ENCODE results near the gene YWHAE. TPM values are rescaled to one million over a fixed set of nuclear protein-coding genes. Genes with fewer than 3 reads are reported as not detected.
"Not testable (repeated sequence)": the region's sequence is repeated elsewhere in the genome, so short reads cannot be mapped to it uniquely, and the experiment has no call there.

The YWHAE gene
- total RNA-seq, 1 donor from 2014 or later, result 493 TPM

DNA sequence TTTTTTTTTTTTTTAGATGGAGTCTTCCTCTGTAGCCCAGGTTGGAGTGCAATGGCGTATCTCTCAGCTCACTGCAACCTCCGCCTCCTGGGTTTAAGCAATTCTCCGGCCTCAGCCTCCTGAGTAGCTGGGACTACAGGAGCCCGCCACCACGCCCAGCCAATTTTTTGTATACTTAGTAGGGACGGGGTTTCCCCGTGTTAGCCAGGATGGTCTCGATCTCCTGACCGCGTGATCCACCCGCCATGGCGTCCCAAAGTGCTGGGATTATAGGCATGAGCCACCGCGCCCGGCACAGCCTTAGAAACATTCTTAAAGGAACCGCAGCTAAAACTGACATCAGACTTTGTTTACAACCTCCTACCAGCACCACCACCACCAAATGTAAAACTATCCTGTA, 47.5 kb downstream of the YWHAE start:
- Mint-ChIP-seq H3K36me3 (ENCODE audit: low read depth) (peaks cover 63% of the 10 kb centered on the region), H3K4me1 (peaks cover 12% of the 10 kb centered on the region)
- intact Hi-C loops (cut with micrococcal nuclease); H3K27me3 Mint-ChIP-seq; H3K9me3 Mint-ChIP-seq; H3K27ac Mint-ChIP-seq; DNase-seq; H3K4me3 Mint-ChIP-seq: not testable (repeated sequence)

GRCh38 chr17:1351971-1352370, 48.1 kb downstream of the YWHAE start:
- H3K36me3 Mint-ChIP-seq (ENCODE audit: low read depth), result peaks cover 64% of the 10 kb centered on the region
- no peak for DNase-seq
- H3K4me3 Mint-ChIP-seq, result no peak overlapping the region
- intact Hi-C loops (cut with micrococcal nuclease), result no loop called here
- no peak overlapping the region for H3K27ac Mint-ChIP-seq
- H3K4me1 Mint-ChIP-seq, result peaks cover 12% of the 10 kb centered on the region
- H3K27me3 Mint-ChIP-seq, result no peaks in the 10 kb centered on the region
- no peaks in the 10 kb centered on the region for H3K9me3 Mint-ChIP-seq

GRCh38 chr17:1351275-1351674, 48.7 kb downstream of the YWHAE start:
- Mint-ChIP-seq H3K9me3 (no peaks in the 10 kb centered on the region), H3K4me1 (peaks cover 12% of the 10 kb centered on the region), H3K4me3 (no peak overlapping the region), H3K27ac (no peak overlapping the region), H3K36me3 (ENCODE audit: low read depth) (peaks cover 60% of the 10 kb centered on the region), H3K27me3 (no peaks in the 10 kb centered on the region)
- no peak for DNase-seq
- intact Hi-C loops (cut with micrococcal nuclease), result no loop called here

GRCh38 chr17:1347589-1348323, 52.3 kb downstream of the YWHAE start:
- intact Hi-C loops (cut with micrococcal nuclease), result no loop called here
- Mint-ChIP-seq H3K27ac (peak overlapping the region; percentile 42), H3K9me3 (no peaks in the 10 kb centered on the region), H3K4me3 (no peak overlapping the region), H3K27me3 (no peaks in the 10 kb centered on the region), H3K36me3 (ENCODE audit: low read depth) (peaks cover 62% of the 10 kb centered on the region), H3K4me1 (peaks cover 9% of the 10 kb centered on the region)
- DNase-seq, result no peak

- no peaks in the 10 kb centered on the region for H3K27me3 Mint-ChIP-seq
- DNase-seq, result no peak
- peaks cover 4% of the 10 kb centered on the region for H3K4me1 Mint-ChIP-seq
- no peak overlapping the region for H3K27ac Mint-ChIP-seq
- intact Hi-C loops (cut with micrococcal nuclease), result no loop called here
- H3K4me3 Mint-ChIP-seq, result no peak overlapping the region
- peaks cover 40% of the 10 kb centered on the region for H3K36me3 Mint-ChIP-seq (ENCODE audit: low read depth)
- no peaks in the 10 kb centered on the region for H3K9me3 Mint-ChIP-seq
Measured at GRCh38 chr17:1344521-1344920, 55.5 kb downstream of the YWHAE start.

DNA sequence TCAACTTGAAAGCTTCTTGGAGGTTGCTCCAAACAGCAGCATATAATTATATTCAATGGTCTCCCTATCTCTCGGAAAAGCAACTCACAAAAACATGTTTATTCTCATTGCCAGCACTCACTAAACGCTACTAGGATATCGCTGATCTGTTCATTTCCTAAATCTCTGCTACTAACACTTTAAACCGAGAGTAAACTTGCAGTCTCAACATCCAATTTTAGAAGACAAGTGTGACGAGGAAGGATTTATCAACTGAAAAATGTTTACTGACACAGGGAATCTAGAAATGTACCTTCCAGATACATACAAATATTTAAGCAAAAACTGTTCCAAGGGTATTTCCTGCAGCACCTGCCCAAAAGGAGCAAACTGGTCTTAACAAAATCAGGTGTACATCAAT, 56.5 kb downstream of the YWHAE start:
- no peaks in the 10 kb centered on the region for H3K27me3 Mint-ChIP-seq
- no peak overlapping the region for H3K4me3 Mint-ChIP-seq
- no peak overlapping the region for H3K27ac Mint-ChIP-seq
- peaks cover 40% of the 10 kb centered on the region for H3K36me3 Mint-ChIP-seq (ENCODE audit: low read depth)
- no peaks in the 10 kb centered on the region for H3K9me3 Mint-ChIP-seq
- intact Hi-C loops (cut with micrococcal nuclease), result no loop called here
- no peak for DNase-seq
- H3K4me1 Mint-ChIP-seq, result peaks cover 4% of the 10 kb centered on the region

DNA sequence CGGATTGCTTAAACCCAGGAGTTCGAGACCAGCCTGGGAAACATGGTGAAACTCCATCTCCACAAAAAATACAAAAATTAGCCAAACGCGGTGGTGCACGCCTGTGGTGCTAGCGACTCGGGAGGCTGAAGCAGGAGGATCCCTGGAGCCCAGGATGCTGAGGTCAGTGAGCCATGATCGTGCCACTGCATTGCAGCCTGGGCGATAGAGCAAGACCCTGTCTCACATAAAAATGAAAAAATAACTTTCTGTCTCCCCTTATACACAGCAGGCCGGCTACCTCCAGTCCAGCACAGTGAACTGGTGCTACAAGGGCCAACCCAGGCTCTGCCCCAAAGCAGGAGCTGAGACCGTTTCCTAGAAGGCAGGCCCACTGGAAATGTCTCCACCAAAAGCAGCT, 59.7 kb downstream of the YWHAE start:
- Mint-ChIP-seq H3K36me3 (ENCODE audit: low read depth) (peaks cover 21% of the 10 kb centered on the region), H3K4me1 (no peaks in the 10 kb centered on the region), H3K27ac (no peak overlapping the region), H3K27me3 (no peaks in the 10 kb centered on the region), H3K4me3 (no peak overlapping the region), H3K9me3 (no peaks in the 10 kb centered on the region)
- intact Hi-C loops (cut with micrococcal nuclease), result no loop called here
- DNase-seq, result no peak

DNA sequence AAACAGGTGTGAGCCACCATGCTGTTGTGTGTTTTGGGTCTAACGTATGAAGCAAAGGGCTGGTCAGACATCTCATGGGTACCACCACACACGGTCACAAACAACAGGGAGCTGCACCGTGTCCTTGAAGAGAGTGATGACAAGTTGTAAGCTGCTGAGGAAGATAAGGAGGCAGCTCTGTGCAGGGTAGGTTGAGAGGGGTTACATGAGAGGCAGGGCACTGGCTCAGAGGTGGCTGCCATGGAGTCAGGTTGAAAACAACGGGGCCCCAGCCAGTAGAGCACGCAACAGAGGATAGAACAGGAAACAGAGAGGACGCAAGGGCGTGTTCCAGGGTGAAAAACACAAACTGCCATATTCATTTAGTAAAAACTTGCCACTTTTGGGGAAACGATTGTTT, 68.3 kb downstream of the YWHAE start:
- peak overlapping the region; percentile 38 for H3K4me3 Mint-ChIP-seq
- DNase-seq, result peak; percentile 79
- no peaks in the 10 kb centered on the region for H3K27me3 Mint-ChIP-seq
- H3K4me1 Mint-ChIP-seq, result peaks cover 6% of the 10 kb centered on the region
- H3K36me3 Mint-ChIP-seq (ENCODE audit: low read depth), result no peaks in the 10 kb centered on the region
- intact Hi-C loops (cut with micrococcal nuclease), result loop anchor here (1.0 to 5.0 kb wide), 4 partner anchors 37 to 209 kb away; no protein-coding TSS in a partner anchor
- H3K9me3 Mint-ChIP-seq, result no peaks in the 10 kb centered on the region
- no peak overlapping the region for H3K27ac Mint-ChIP-seq

DNA sequence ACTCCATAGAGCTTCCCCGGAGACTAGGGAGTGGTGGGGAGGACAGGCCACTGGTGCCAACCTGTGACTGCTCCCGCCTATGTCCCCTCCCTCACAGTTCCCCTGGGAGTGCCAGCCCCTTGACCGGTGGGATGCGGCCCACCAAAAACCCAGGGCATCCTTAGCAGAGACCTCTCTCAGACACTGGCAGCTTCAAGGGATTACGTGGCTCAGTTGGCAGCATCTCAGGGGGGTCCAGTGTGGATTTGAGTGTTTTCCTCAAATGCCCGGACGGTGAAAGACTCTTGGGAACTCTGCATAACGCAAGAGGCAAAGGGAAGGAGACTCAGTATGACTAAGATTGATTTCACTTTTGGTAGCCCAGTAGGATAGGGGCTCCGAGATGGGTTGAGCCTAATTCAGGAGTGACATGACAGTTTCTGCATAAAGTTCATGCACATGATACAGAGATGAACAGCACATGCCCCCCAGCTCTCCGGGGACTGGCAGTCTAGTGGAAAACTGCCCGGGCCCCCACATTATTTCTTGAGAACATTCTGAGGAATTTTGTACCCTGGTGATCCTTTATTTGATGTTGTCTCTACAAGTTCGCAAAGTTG, 70.2 kb downstream of the YWHAE start:
- no peak overlapping the region for H3K27ac Mint-ChIP-seq
- no peak for DNase-seq
- intact Hi-C loops (cut with micrococcal nuclease), result loop anchor here (5.0 kb wide), 1 partner anchor 208 kb away; no protein-coding TSS in a partner anchor
- H3K4me1 Mint-ChIP-seq, result peaks cover 6% of the 10 kb centered on the region
- no peaks in the 10 kb centered on the region for H3K36me3 Mint-ChIP-seq (ENCODE audit: low read depth)
- peaks cover 4% of the 10 kb centered on the region for H3K27me3 Mint-ChIP-seq
- no peak overlapping the region for H3K4me3 Mint-ChIP-seq
- no peaks in the 10 kb centered on the region for H3K9me3 Mint-ChIP-seq

DNA sequence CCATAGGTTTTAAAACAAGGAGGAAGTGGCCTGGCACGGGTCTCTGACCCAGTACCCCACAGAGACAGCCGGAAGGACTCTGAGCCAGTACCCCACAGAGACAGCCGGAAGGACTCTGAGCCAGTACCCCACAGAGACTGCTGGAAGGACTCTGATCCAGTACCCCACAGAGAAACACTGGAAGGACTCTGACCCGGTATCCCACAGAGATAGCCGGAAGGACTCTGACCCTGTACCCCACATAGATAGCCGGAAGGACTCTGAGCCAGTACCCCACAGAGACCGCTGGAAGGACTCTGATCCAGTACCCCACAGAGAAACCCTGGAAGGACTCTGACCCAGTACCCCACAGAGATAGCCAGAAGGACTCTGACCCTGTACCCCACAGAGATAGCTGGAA, 71.6 kb downstream of the YWHAE start:
- intact Hi-C loops (cut with micrococcal nuclease), result no loop called here
- Mint-ChIP-seq H3K27ac (no peak overlapping the region), H3K27me3 (peaks cover 7% of the 10 kb centered on the region), H3K4me1 (peaks cover 8% of the 10 kb centered on the region), H3K9me3 (no peaks in the 10 kb centered on the region), H3K36me3 (ENCODE audit: low read depth) (no peaks in the 10 kb centered on the region), H3K4me3 (no peak overlapping the region)
- DNase-seq, result no peak

DNA sequence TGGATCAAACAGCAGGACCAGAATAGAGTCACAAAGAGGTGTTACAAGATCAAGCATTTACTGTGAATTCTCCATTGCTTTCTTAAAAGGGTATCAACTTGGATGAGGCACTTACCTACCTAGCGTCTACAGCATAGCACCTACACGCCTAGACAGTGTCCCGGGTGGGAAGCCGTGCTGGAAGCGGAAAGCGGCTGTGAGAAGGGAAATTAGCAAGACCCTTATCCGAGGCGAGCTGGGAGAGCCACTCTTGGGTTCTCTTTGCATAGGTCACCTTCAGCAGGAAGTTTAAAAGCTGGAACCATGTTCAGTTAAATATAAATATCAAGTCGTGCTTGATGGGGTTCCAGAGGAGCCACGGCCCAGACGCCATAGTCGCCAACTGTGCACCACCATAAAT, 74.3 kb downstream of the YWHAE start:
- Mint-ChIP-seq H3K4me3 (no peak overlapping the region), H3K36me3 (ENCODE audit: low read depth) (no peaks in the 10 kb centered on the region), H3K4me1 (peaks cover 2% of the 10 kb centered on the region), H3K27ac (no peak overlapping the region), H3K9me3 (no peaks in the 10 kb centered on the region), H3K27me3 (peaks cover 8% of the 10 kb centered on the region)
- intact Hi-C loops (cut with micrococcal nuclease), result no loop called here
- no peak for DNase-seq

- Mint-ChIP-seq H3K36me3 (ENCODE audit: low read depth) (no peaks in the 10 kb centered on the region), H3K27me3 (peaks cover 8% of the 10 kb centered on the region), H3K9me3 (no peaks in the 10 kb centered on the region), H3K4me3 (no peak overlapping the region), H3K4me1 (peaks cover 2% of the 10 kb centered on the region), H3K27ac (no peak overlapping the region)
- no peak for DNase-seq
- intact Hi-C loops (cut with micrococcal nuclease), result no loop called here
Measured at GRCh38 chr17:1324201-1324771, 75.7 kb downstream of the YWHAE start.

GRCh38 chr17:1323336-1323735, 76.7 kb downstream of the YWHAE start:
- peaks cover 2% of the 10 kb centered on the region for H3K4me1 Mint-ChIP-seq
- H3K4me3 Mint-ChIP-seq, result no peak overlapping the region
- H3K27ac Mint-ChIP-seq, result no peak overlapping the region
- no peaks in the 10 kb centered on the region for H3K9me3 Mint-ChIP-seq
- H3K36me3 Mint-ChIP-seq (ENCODE audit: low read depth), result no peaks in the 10 kb centered on the region
- intact Hi-C loops (cut with micrococcal nuclease), result no loop called here
- no peak for DNase-seq
- peaks cover 10% of the 10 kb centered on the region for H3K27me3 Mint-ChIP-seq

- no peak overlapping the region for H3K27ac Mint-ChIP-seq
- intact Hi-C loops (cut with micrococcal nuclease), result no loop called here
- no peaks in the 10 kb centered on the region for H3K36me3 Mint-ChIP-seq (ENCODE audit: low read depth)
- H3K4me1 Mint-ChIP-seq, result peaks cover 2% of the 10 kb centered on the region
- H3K4me3 Mint-ChIP-seq, result no peak overlapping the region
- no peaks in the 10 kb centered on the region for H3K9me3 Mint-ChIP-seq
- peaks cover 10% of the 10 kb centered on the region for H3K27me3 Mint-ChIP-seq
- DNase-seq, result no peak
Measured at GRCh38 chr17:1322480-1322879, 77.5 kb downstream of the YWHAE start.
